IMR-90 (cell line): ENCODE data around the gene JMJD1C. TPM values are rescaled to one million over a fixed set of nuclear protein-coding genes. Genes with fewer than 3 reads are reported as not detected.

Experiments
- ATAC-seq: fragments of 200-7000 bp; cut with Tn5 transposase; 2 replicates; pipeline ENCODE4 v1.9.1; 2020; ENCODE audit warnings: low read depth, mild to moderate bottlenecking, moderate library complexity
- BruUV-seq: library from RNA; stranded (reverse); fragments of 400-500 nt; replicated peaks from 2 replicates; lab custom pipeline; 2021; lab: Mats Ljungman, UMichigan
- CTCF ChIA-PET: fragments of 300-600 bp; formaldehyde crosslinking; extraction: SDS; loops from one replicate; lab custom pipeline; 2021; ENCODE audit warnings: antibody characterized with exemption; lab: Yijun Ruan, JAX
- POLR2A ChIA-PET: fragments of 300-600 bp; sonication (Branson Sonifier 250); formaldehyde crosslinking; loops from one replicate; lab custom pipeline; 2022; ENCODE audit warnings: antibody characterized with exemption; ENCODE audit not compliant: unreplicated experiment; lab: Charles Lee
- DNase-seq: peaks from one replicate; pipeline ENCODE4 v3.0.0; 2013
- H2AFZ ChIP-seq: replicated peaks from 2 replicates; pipeline ENCODE3; 2013; ENCODE audit warnings: low read length, mild to moderate bottlenecking; ENCODE audit not compliant: poor library complexity
- H2AK5ac ChIP-seq: 2 replicates; pipeline ENCODE4 v1.6.1; 2013; ENCODE audit warnings: low read depth, low read length, inconsistent platforms
- H2AK9ac ChIP-seq: replicated peaks from 2 replicates; pipeline ENCODE3; 2013; ENCODE audit warnings: mild to moderate bottlenecking, low read depth, low read length, moderate library complexity; ENCODE audit not compliant: poor library complexity
- H2BK120ac ChIP-seq: 2 replicates; pipeline ENCODE4 v1.6.1; 2013; ENCODE audit warnings: low read depth, low read length, inconsistent platforms
- H2BK15ac ChIP-seq: 3 replicates; pipeline ENCODE4 v1.6.1; 2013; ENCODE audit warnings: low read depth, low read length, inconsistent platforms
- H2BK20ac ChIP-seq: 2 replicates; pipeline ENCODE4 v1.6.1; 2013; ENCODE audit warnings: low read depth, mild to moderate bottlenecking, inconsistent platforms, low read length, moderate library complexity
- H2BK5ac ChIP-seq: 2 replicates; pipeline ENCODE4 v1.6.1; 2013; ENCODE audit warnings: mild to moderate bottlenecking, low read depth, low read length, inconsistent platforms; ENCODE audit not compliant: poor library complexity, severe bottlenecking
- H3K14ac ChIP-seq: replicated peaks from 2 replicates; pipeline ENCODE4 v1.6.1; 2013; ENCODE audit warnings: low read depth, low read length, inconsistent platforms
- H3K18ac ChIP-seq: 2 replicates; pipeline ENCODE4 v1.6.1; 2013; ENCODE audit warnings: low read depth, low read length, control low read depth
- H3K23ac ChIP-seq: 2 replicates; pipeline ENCODE4 v1.6.1; 2013; ENCODE audit warnings: low read depth, low read length, inconsistent platforms
- H3K27ac ChIP-seq: 2 replicates; pipeline ENCODE4 v1.5.1; 2013; ENCODE audit warnings: mild to moderate bottlenecking, control low read depth, low read length; ENCODE audit not compliant: insufficient read depth
- H3K27me3 ChIP-seq: 2 replicates; pipeline ENCODE4 v1.6.1; 2013; ENCODE audit warnings: low read length; ENCODE audit not compliant: control insufficient read depth, insufficient read depth
- H3K36me3 ChIP-seq: 2 replicates; pipeline ENCODE4 v1.6.1; 2013; ENCODE audit warnings: low read length, mixed read lengths; ENCODE audit not compliant: control insufficient read depth, insufficient read depth
- H3K4ac ChIP-seq: 2 replicates; pipeline ENCODE4 v1.6.1; 2013; ENCODE audit warnings: low read depth, low read length, inconsistent platforms
- H3K4me1 ChIP-seq: 2 replicates; pipeline ENCODE4 v1.6.1; 2013; ENCODE audit warnings: low read length, mixed read lengths; ENCODE audit not compliant: control insufficient read depth, insufficient read depth
- H3K4me2 ChIP-seq: 2 replicates; pipeline ENCODE4 v1.6.1; 2013; ENCODE audit warnings: low read depth, mild to moderate bottlenecking, control low read depth, low read length, moderate library complexity
- H3K4me3 ChIP-seq: 2 replicates; pipeline ENCODE4 v1.5.1; 2013; ENCODE audit warnings: low read depth, mild to moderate bottlenecking, control low read depth, low read length, moderate library complexity; ENCODE audit not compliant: insufficient read depth
- H3K56ac ChIP-seq: 2 replicates; pipeline ENCODE4 v1.6.1; 2013; ENCODE audit warnings: low read length, inconsistent platforms; ENCODE audit not compliant: insufficient read depth; ENCODE audit errors: extremely low read depth
- H3K79me1 ChIP-seq, 2 experiments: 2 replicates each; pipeline ENCODE4 v1.6.1; 2013; ENCODE audit warnings: low read length in 2 of 2, inconsistent platforms in 1 of 2, low read depth in 1 of 2
- H3K9ac ChIP-seq: 2 replicates; pipeline ENCODE4 v1.6.1; 2013; ENCODE audit warnings: low read depth, low read length, control low read depth
- H3K9me1 ChIP-seq: 2 replicates; pipeline ENCODE4 v1.6.1; 2013; ENCODE audit warnings: low read length, inconsistent platforms; ENCODE audit not compliant: insufficient read depth
- H3K9me3 ChIP-seq: 2 replicates; pipeline ENCODE4 v1.6.1; 2013; ENCODE audit warnings: low read length; ENCODE audit not compliant: control insufficient read depth, insufficient read depth
- H4K20me1 ChIP-seq: 2 replicates; pipeline ENCODE4 v1.6.1; 2013; ENCODE audit warnings: low read length, inconsistent platforms; ENCODE audit not compliant: insufficient read depth
- H4K5ac ChIP-seq: 2 replicates; pipeline ENCODE4 v1.6.1; 2013; ENCODE audit warnings: mild to moderate bottlenecking, low read depth, low read length, control low read depth
- H4K8ac ChIP-seq, 2 experiments: 2 replicates each; pipeline ENCODE4 v1.6.1; 2013; ENCODE audit warnings: low read depth in 2 of 2, low read length in 2 of 2, control low read depth in 1 of 2, inconsistent platforms in 1 of 2
- H4K91ac ChIP-seq: 2 replicates; pipeline ENCODE4 v1.6.1; 2013; ENCODE audit warnings: low read depth, low read length, inconsistent platforms; ENCODE audit not compliant: insufficient read depth
- BHLHE40 ChIP-seq: fragments of 150-350 bp; IDR thresholded peaks from 2 replicates; pipeline ENCODE4 v1.6.1; 2016; ENCODE audit warnings: mild to moderate bottlenecking, low read depth, low read length
- MAZ ChIP-seq: IDR thresholded peaks from 2 replicates; pipeline ENCODE4 v1.6.1; 2012; ENCODE audit warnings: low read depth, mild to moderate bottlenecking, low read length, improper control_type of control experiment, moderate library complexity, borderline replicate concordance
- WGBS, 2 experiments: methylation state at CpG; one replicate each; pipeline versions ENCODE4 v1.1.5 to v1.1.7; 2013; ENCODE audit warnings: missing lambda C conversion rate in 2 of 2; ENCODE audit not compliant: insufficient read length in 1 of 2; ENCODE audit errors: extremely low coverage in 2 of 2; 5-methylcytosine and 5-hydroxymethylcytosine counted together
- dilution Hi-C: fragments of 300-500 bp; cut with HindIII; formaldehyde crosslinking; loops from one replicate; pipeline ENCODE4 v1.14.3; 2018; ENCODE audit warnings: low sequenced_read_pairs; ENCODE audit not compliant: unreplicated experiment
- in situ Hi-C: fragments of 300-500 bp; cut with MboI; formaldehyde crosslinking; loops from 3 replicates; pipeline ENCODE4 v1.14.3; 2019; ENCODE audit warnings: low sequenced_read_pairs, inconsistent platforms, mixed read lengths
- intact Hi-C: fragments of 100-400 bp; cut with micrococcal nuclease; formaldehyde crosslinking; loops from 2 replicates; pipeline ENCODE4 v1.10.0; 2022
- polyA plus RNA-seq, 3 experiments: library from polyadenylated mRNA; depleted of rRNA; stranded (reverse); fragments of >200 nt; gene quantifications; 2 replicates each; pipeline ENCODE4 v1.2.3, GENCODE V29; 2012; ENCODE audit warnings: low replicate concordance in 1 of 3
- total RNA-seq: library from RNA; depleted of rRNA; stranded (reverse); fragments of >200 nt; gene quantifications from 2 replicates; pipeline ENCODE4 v1.2.3, GENCODE V29; 2012

Gene JMJD1C
- total and polyA plus RNA-seq, 2 of the 4 experiments (the other 2 are of a cell fraction): 15.6 to 96.8 TPM

DNA sequence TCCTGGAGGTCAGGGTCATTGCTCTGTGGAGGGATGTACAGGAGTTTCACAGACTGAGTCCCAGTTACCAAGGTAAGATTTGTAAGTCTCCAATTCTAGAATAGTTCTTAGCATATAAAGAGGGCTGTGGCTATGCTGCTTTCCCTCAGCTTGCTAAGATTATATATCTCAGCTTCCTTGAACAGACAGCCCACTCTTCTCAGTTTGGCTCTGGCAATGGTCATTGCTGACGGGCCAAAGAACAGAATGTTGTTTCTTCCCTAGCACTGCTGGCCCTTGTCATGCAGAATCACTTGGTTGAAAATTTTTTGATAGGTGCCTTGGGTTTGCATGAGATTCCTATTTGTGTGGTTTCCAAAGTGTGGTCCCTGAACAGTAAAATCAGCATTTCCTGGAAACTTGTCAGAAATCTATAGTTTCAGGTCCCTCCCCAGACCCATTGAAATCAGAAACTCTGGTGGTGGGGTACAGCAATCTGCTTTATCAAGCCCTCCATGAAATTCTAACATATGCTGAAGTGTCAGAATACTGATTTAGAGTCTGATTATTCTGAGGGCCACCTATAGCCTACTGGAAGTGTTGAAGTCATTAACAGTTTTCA, 294.4 kb downstream of the JMJD1C start:
- no peak overlapping the region for H2AK9ac ChIP-seq
- no peak overlapping the region for H4K5ac ChIP-seq
- H3K27ac ChIP-seq: no peak overlapping the region
- H2AFZ ChIP-seq: no peak overlapping the region
- no peak overlapping the region for H2BK120ac ChIP-seq
- no peak overlapping the region for H3K56ac ChIP-seq
- no peaks in the 10 kb centered on the region for H3K9me1 ChIP-seq
- no peak overlapping the region for H4K91ac ChIP-seq
- no peaks in the 10 kb centered on the region for H4K20me1 ChIP-seq
- H4K8ac ChIP-seq: no peak overlapping the region
- H3K9ac ChIP-seq: no peak overlapping the region
- DNase-seq (no peak), ATAC-seq (no peak)
- H3K14ac ChIP-seq: no peak overlapping the region
- H2AK5ac ChIP-seq: no peak overlapping the region
- peaks cover 13% of the 10 kb centered on the region for H3K36me3 ChIP-seq
- no peak overlapping the region for H2BK20ac ChIP-seq
- H3K27me3 ChIP-seq: no peaks in the 10 kb centered on the region
- intact Hi-C loops (no loop called here), dilution Hi-C loops (loop anchor here (25.0 kb wide), 2 partner anchors 541 to 559 kb away; no protein-coding TSS in a partner anchor), in situ Hi-C loops (no loop called here)
- TF ChIP-seq MAZ (no peak), BHLHE40 (no peak)
- CTCF ChIA-PET: interaction anchor here (0.6 to 1.1 kb wide), 2 partner anchors 24 to 458 kb away, joined by 3 to 6 read pairs; no protein-coding TSS in a partner anchor
- no peak overlapping the region for H3K23ac ChIP-seq
- no CpG with 5 or more reads among the region's 1 CpG for WGBS, 2 experiments
- no peak overlapping the region for H3K4me3 ChIP-seq
- H3K18ac ChIP-seq: no peak overlapping the region
- POLR2A ChIA-PET: interaction anchor here (0.5 kb wide), 1 partner anchor 546 kb away, joined by 3 read pairs; no protein-coding TSS in a partner anchor
- no TSS peak for BruUV-seq
- no peak overlapping the region for H3K4me2 ChIP-seq
- H3K4ac ChIP-seq: no peak overlapping the region
- peaks cover 3 to 21% of the 10 kb centered on the region in 2 experiments for H3K79me1 ChIP-seq
- H3K4me1 ChIP-seq: 0 out of 2 replicates have a peak, but pooled peaks cover 2% of the 10 kb centered on the region
- H3K9me3 ChIP-seq: no peaks in the 10 kb centered on the region
- H2BK15ac ChIP-seq: no peak overlapping the region
- no peak overlapping the region for H2BK5ac ChIP-seq
